ENCODE data around the gene CPNE4. TPM values are rescaled to one million over a fixed set of nuclear protein-coding genes. Genes with fewer than 3 reads are reported as not detected.

The CPNE4 gene
- total RNA-seq, 1 experiment from 2014 or later, result 1.9 TPM

DNA sequence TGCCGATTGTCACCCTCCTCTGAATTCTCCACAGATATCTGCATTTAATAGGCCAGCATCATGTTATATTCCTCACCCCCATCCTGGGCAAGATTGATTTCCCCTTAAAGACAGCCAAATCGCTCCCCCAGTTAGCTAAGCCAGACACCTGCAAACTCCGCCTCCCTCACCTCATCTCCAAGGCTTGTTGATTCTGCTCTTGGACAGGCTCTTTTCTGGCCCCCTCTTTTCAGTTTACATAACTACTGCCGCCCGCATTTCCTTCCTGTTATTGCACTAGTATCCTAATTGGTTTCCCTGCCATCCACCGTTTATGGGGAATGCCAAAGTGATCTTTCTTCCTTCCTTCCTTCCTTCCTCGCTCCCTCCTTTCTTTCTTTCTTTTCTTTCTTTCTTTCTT is 317.3 kb downstream of the CPNE4 start:
- peaks cover 10% of the 10 kb centered on the region in 2 experiments for H3K4me1 Mint-ChIP-seq
- no CpG with 5 or more reads among the region's 7 CpGs for WGBS (ENCODE audit: extremely low coverage, insufficient read length, low lambda C conversion rate)
- no peak overlapping the region for H3K14ac ChIP-seq (ENCODE audit: insufficient read depth, low read length)
- no peak overlapping the region for H4K8ac ChIP-seq (replicated peaks; ENCODE audit: insufficient read length, low read depth, low read length)
- no peaks in the 10 kb centered on the region for H4K20me1 ChIP-seq (ENCODE audit: control insufficient read depth, insufficient read depth, insufficient read length)
- TF ChIP-seq, protein P1, sequence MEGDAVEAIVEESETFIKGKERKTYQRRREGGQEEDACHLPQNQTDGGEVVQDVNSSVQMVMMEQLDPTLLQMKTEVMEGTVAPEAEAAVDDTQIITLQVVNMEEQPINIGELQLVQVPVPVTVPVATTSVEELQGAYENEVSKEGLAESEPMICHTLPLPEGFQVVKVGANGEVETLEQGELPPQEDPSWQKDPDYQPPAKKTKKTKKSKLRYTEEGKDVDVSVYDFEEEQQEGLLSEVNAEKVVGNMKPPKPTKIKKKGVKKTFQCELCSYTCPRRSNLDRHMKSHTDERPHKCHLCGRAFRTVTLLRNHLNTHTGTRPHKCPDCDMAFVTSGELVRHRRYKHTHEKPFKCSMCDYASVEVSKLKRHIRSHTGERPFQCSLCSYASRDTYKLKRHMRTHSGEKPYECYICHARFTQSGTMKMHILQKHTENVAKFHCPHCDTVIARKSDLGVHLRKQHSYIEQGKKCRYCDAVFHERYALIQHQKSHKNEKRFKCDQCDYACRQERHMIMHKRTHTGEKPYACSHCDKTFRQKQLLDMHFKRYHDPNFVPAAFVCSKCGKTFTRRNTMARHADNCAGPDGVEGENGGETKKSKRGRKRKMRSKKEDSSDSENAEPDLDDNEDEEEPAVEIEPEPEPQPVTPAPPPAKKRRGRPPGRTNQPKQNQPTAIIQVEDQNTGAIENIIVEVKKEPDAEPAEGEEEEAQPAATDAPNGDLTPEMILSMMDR (conservative IDR thresholded peaks at IDR 0.05), result no peak
- H3K27me3 Mint-ChIP-seq (ENCODE audit: low read depth), result no peaks in the 10 kb centered on the region
- H2BK12ac ChIP-seq (ENCODE audit: insufficient read length, low read depth, low read length), result no peak overlapping the region
- no peak overlapping the region for H3K4ac ChIP-seq (ENCODE audit: low read depth, low read length)
- H3K36me3 Mint-ChIP-seq (ENCODE audit: insufficient read depth in 1 of 3, low read depth in 3 of 3), result no peaks in the 10 kb centered on the region
- no peaks in the 10 kb centered on the region for H3K4me1 ChIP-seq (ENCODE audit: insufficient read depth, low read length)
- H4K91ac ChIP-seq (ENCODE audit: insufficient read length, low read depth, low read length), result no peak overlapping the region
- no peaks in the 10 kb centered on the region for H3K9me3 ChIP-seq (ENCODE audit: control insufficient read depth, low read depth, low read length)
- no peaks in the 10 kb centered on the region for H3K27me3 ChIP-seq (ENCODE audit: insufficient read depth, low read length)
- no peak overlapping the region for H3T11ph ChIP-seq (ENCODE audit: low read length)
- H3K18ac ChIP-seq (ENCODE audit: insufficient read length, low read depth, low read length), result no peak overlapping the region
- H2BK20ac ChIP-seq (ENCODE audit: low read depth, low read length, poor library complexity, severe bottlenecking), result no peak overlapping the region
- no peak overlapping the region for H3K4me2 ChIP-seq (ENCODE audit: insufficient read depth, insufficient read length, low read length)
- H3K56ac ChIP-seq (ENCODE audit: insufficient read length, low read depth, low read length), result no peak overlapping the region
- H2AFZ ChIP-seq (ENCODE audit: low read length), result no peak overlapping the region
- no peak overlapping the region for H3K4me3 Mint-ChIP-seq
- H3K79me1 ChIP-seq (ENCODE audit: insufficient read depth, low read depth, low read length, poor library complexity, severe bottlenecking), result no peaks in the 10 kb centered on the region
- no peak overlapping the region for H4K5ac ChIP-seq (ENCODE audit: insufficient read length, low read depth, low read length)
- no peak overlapping the region for H2BK5ac ChIP-seq (ENCODE audit: insufficient read length, low read length)
- H3K27ac Mint-ChIP-seq, result no peak overlapping the region; a peak in 1 of 7 replicates
- no peak overlapping the region for H3K23ac ChIP-seq (ENCODE audit: insufficient read length, low read depth, low read length)
- H3K9me3 Mint-ChIP-seq, result no peaks in the 10 kb centered on the region
- no peaks in the 10 kb centered on the region for H3K23me2 ChIP-seq (ENCODE audit: insufficient read length, low read depth, low read length, poor library complexity, severe bottlenecking)
- H3K79me2 ChIP-seq (ENCODE audit: insufficient read depth, low read length), result no peaks in the 10 kb centered on the region
- no peak overlapping the region for H2BK120ac ChIP-seq (ENCODE audit: low read depth, low read length, poor library complexity, severe bottlenecking)
- H2BK15ac ChIP-seq (ENCODE audit: low read depth, low read length), result no peak overlapping the region
- H2AK5ac ChIP-seq (ENCODE audit: insufficient read length, low read length), result no peak overlapping the region
- H3K27ac ChIP-seq (ENCODE audit: insufficient read length, low read depth, low read length), result no peak overlapping the region
- DNase-seq, result no peak
- H3K9ac ChIP-seq (ENCODE audit: extremely low read depth, insufficient read length, low read length), result no peak overlapping the region
